ENCODE measurements around the gene C4orf50.

GRCh38 chr4:5963611-5964010, 54.6 kb downstream of the C4orf50 start:
- no peak for TF ChIP-seq POLR2AphosphoS5 (IDR thresholded peaks at IDR 0.05; ENCODE audit: low read depth, low read length)
- no peak for TF ChIP-seq REST (IDR thresholded peaks at IDR 0.05; ENCODE audit: insufficient read depth in 1 of 2, low read depth in 2 of 2, low read length in 2 of 2)

All from PFSK-1 (cell line).